Mesothelial cell of epicardium (in vitro differentiated cells): Measurements from ENCODE around the gene ZSCAN5A. TPM values are rescaled to one million over a fixed set of nuclear protein-coding genes. Genes with fewer than 3 reads are reported as not detected.
"Not testable (repeated sequence)": the region's sequence is repeated elsewhere in the genome, so short reads cannot be mapped to it uniquely, and the experiment has no call there.

ENCODE experiments used
- DNase-seq, 2 experiments: peaks; one replicate each; pipeline ENCODE4 v3.0.0; 2021; ENCODE audit warnings: low spot score in 2 of 2; ENCODE audit not compliant: unreplicated experiment in 2 of 2
- H3K27ac Mint-ChIP-seq: 2 replicates; pipeline ENCODE4 v1.8.0; 2021; ENCODE audit warnings: mixed read lengths
- H3K27me3 Mint-ChIP-seq: 2 replicates; pipeline ENCODE4 v1.8.0; 2021; ENCODE audit warnings: low read depth, mixed read lengths
- H3K36me3 Mint-ChIP-seq: 2 replicates; pipeline ENCODE4 v1.8.0; 2021; ENCODE audit warnings: mixed read lengths
- H3K4me1 Mint-ChIP-seq: 2 replicates; pipeline ENCODE4 v1.8.0; 2021; ENCODE audit warnings: mixed read lengths
- H3K4me3 Mint-ChIP-seq: 2 replicates; pipeline ENCODE4 v1.8.0; 2021; ENCODE audit warnings: mild to moderate bottlenecking, moderate library complexity, mixed read lengths
- H3K9me3 Mint-ChIP-seq: 2 replicates; pipeline ENCODE4 v1.8.0; 2021; ENCODE audit warnings: mixed read lengths
- total RNA-seq: library from RNA; stranded (reverse); gene quantifications from 3 replicates; pipeline ENCODE4 v1.2.1, GENCODE V29; 2021
- TF ChIP-seq, protein P1 (sequence below): fragments of 200-600 bp; sonication (generic); IDR thresholded peaks from one replicate; pipeline ENCODE4 v1.5.0; 2021; ENCODE audit warnings: antibody characterized with exemption; ENCODE audit not compliant: unreplicated experiment

ZSCAN5A gene
- total RNA-seq, 1 donor from 2014 or later, result 15.3 TPM

DNA sequence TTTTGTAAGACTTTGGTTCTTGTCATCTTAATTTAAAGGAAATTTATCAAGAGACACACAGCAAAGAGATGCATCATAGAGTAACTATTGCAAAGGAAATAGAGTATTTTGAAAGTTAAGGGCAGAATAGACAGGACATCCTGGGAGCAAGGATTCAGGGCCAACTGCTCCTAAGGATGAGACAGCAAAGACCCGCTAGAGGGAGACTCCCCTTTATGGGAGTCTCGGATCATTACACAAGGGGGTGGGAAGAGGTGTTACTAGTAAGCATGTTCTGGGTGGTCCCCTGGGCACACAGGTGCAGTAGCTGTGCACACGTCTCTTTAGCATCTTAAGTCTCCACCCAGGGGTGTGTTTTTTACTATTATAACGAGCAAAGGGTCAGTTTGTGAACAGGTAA, 102.9 kb downstream of the ZSCAN5A start:
- H3K4me1 Mint-ChIP-seq, result no peaks in the 10 kb centered on the region
- peaks cover 7% of the 10 kb centered on the region for H3K9me3 Mint-ChIP-seq
- H3K27ac Mint-ChIP-seq, result no peak overlapping the region
- no peak for DNase-seq
- TF ChIP-seq, protein P1, sequence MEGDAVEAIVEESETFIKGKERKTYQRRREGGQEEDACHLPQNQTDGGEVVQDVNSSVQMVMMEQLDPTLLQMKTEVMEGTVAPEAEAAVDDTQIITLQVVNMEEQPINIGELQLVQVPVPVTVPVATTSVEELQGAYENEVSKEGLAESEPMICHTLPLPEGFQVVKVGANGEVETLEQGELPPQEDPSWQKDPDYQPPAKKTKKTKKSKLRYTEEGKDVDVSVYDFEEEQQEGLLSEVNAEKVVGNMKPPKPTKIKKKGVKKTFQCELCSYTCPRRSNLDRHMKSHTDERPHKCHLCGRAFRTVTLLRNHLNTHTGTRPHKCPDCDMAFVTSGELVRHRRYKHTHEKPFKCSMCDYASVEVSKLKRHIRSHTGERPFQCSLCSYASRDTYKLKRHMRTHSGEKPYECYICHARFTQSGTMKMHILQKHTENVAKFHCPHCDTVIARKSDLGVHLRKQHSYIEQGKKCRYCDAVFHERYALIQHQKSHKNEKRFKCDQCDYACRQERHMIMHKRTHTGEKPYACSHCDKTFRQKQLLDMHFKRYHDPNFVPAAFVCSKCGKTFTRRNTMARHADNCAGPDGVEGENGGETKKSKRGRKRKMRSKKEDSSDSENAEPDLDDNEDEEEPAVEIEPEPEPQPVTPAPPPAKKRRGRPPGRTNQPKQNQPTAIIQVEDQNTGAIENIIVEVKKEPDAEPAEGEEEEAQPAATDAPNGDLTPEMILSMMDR, result no peak
- no peaks in the 10 kb centered on the region for H3K36me3 Mint-ChIP-seq
- peaks cover 3% of the 10 kb centered on the region for H3K27me3 Mint-ChIP-seq
- H3K4me3 Mint-ChIP-seq, result no peak overlapping the region

DNA sequence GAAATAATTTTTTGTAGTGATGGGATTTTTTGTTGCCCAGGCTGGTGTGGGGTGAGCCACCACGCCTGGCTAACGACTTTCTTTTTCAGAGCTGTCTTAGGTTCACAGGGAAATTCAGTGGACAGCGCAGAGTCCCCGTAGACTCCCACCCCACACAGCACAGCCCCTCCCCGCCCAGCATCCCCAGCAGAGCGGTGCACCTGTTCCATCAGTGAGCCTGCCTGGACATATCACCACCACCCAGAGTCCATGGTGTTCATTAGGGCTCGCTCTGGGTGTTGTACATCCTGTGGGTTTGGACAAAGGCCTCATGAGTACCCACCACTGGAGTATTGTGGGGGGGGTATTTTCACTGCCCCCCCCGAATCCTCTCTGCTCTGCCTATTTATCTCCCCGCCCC, 104.6 kb downstream of the ZSCAN5A start:
- H3K4me1 Mint-ChIP-seq, H3K9me3 Mint-ChIP-seq, H3K27me3 Mint-ChIP-seq, DNase-seq, H3K27ac Mint-ChIP-seq, H3K36me3 Mint-ChIP-seq, H3K4me3 Mint-ChIP-seq: not testable (repeated sequence)

DNA sequence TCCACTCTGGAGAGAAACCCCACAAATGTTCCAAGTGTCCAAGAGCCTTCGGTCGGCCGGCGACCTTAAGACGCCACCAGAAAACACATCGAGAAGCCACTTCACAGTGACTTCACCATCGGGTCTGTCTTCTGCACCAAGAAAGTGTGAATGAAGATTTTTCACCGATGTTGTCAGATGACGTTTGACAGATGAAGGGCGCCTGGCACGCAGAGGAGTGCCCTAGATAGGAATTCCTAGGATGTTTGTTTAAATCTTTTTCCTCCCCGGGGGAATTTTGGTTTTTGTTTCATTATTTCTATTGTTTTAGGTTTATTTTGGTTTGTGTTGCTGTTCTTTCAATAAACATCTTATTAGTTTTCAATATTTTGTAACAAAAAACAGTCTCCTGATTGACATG, 105.5 kb downstream of the ZSCAN5A start:
- H3K4me3 Mint-ChIP-seq, result no peak overlapping the region
- peaks cover 7% of the 10 kb centered on the region for H3K27me3 Mint-ChIP-seq
- H3K27ac Mint-ChIP-seq, result no peak overlapping the region
- DNase-seq, result no peak
- H3K4me1 Mint-ChIP-seq, result no peaks in the 10 kb centered on the region
- H3K9me3 Mint-ChIP-seq, result peaks cover 7% of the 10 kb centered on the region
- no peaks in the 10 kb centered on the region for H3K36me3 Mint-ChIP-seq
- TF ChIP-seq, protein P1, result no peak

DNA sequence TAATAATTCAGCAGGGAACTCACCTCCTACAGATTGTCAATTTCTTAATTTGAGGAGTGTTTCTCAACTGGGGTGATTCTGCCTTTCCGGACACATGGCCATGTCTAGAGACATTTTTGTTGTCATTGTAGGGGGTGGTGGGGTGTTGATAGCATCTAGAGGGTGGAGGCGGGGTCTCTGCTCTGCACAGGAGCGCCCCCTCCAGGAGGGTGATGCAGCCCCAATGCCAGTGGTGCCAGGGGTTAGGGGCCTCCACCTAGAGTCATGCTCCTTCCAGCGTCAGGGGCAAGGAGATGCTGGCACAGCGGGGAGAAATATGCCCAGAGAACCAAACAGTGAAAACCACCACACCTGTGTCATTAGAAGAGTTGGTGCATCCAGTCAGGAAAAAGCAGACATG, 107.1 kb downstream of the ZSCAN5A start:
- not testable (repeated sequence) for H3K4me3 Mint-ChIP-seq, DNase-seq, H3K9me3 Mint-ChIP-seq, H3K27ac Mint-ChIP-seq, H3K36me3 Mint-ChIP-seq, H3K4me1 Mint-ChIP-seq
- peaks cover 12% of the 10 kb centered on the region for H3K27me3 Mint-ChIP-seq

DNA sequence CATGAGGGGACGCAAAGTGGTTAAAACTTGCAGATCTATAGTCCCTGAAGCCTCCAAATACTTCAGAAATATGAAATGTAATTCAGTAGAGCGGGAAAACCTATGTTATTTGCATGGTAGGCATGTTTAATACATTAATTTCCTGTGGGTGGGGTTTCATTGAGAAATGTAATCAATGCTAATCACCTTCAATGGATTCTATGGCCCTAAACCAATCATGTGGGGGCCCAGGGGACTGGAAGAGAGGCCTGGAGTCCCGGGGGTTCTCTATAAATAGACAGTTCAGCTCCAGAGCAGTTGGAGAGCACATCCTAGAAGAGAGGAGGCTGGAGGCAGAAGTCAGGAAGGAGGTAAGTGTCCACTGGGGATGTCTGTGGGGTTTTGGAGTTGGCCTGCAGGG, 112.7 kb downstream of the ZSCAN5A start, which contains the start of gene ZSCAN5C:
TSS of gene ZSCAN5C (plus strand) at position 301 of the 400 bp plus-strand sequence. CDS start 3,641 bp downstream, outside the sequence.
- H3K4me3 Mint-ChIP-seq, result no peak within 1 kb of the TSS
- TF ChIP-seq, protein P1, result no peak
- H3K9me3 Mint-ChIP-seq, result no peaks in the 10 kb centered on the region
- H3K4me1 Mint-ChIP-seq, result no peaks in the 10 kb centered on the region
- DNase-seq, result no peak
- peaks cover 18% of the 10 kb centered on the region for H3K27me3 Mint-ChIP-seq
- no peaks in the 10 kb centered on the region for H3K36me3 Mint-ChIP-seq
- H3K27ac Mint-ChIP-seq, result no peak within 1 kb of the TSS

DNA sequence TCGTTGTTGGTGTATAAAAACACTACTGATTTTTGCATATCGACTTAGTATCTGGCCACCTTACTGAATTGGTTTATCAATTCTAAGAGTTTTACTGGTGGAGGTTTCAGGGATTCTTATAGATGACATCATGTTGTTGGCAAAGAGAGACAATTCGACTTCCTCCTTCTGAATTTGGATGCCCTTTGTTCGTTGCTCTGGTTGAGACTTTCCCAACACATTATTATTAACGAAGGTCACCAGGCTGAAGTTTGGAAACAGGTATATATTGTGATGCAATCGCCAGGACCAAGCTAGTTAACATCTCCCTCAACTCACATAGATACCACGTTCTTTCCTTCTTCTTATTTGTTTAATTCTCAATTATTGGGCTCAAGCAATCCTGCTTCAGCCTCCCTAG, 115.0 kb downstream of the ZSCAN5A start:
- H3K9me3 Mint-ChIP-seq, result no peaks in the 10 kb centered on the region

DNA sequence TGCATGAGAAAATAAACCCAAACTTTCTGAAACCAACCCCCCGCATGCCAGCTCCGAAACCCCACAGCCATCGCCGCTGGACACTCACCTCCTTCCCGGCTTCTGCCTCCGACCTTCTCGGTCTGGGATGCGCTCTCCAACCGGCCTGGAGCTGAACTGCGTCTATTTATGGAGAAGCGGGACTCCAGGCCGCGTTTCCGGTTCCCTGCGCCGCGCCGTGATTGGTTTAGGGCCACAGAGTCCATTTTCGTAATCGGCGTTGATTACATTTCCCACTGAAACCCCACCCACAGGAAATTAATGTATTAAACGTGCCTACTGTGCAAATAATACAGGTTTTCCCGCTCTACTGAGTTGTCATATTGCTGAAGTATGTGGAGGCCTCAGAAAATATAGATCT, 117.0 kb downstream of the ZSCAN5A start, which contains the start of gene ZSCAN5B:
TSS of gene ZSCAN5B (minus strand) at position 138 of the 400 bp plus-strand sequence. CDS start 4,731 bp downstream, outside the sequence.
- not testable (repeated sequence) for H3K4me1 Mint-ChIP-seq, H3K27ac Mint-ChIP-seq, H3K27me3 Mint-ChIP-seq, H3K9me3 Mint-ChIP-seq, H3K36me3 Mint-ChIP-seq, H3K4me3 Mint-ChIP-seq, DNase-seq

More for the DNA sequence above, 115.0 kb downstream of the ZSCAN5A start:
- no peak overlapping the region for H3K4me3 Mint-ChIP-seq
- DNase-seq, result no peak
- no peaks in the 10 kb centered on the region for H3K4me1 Mint-ChIP-seq
- H3K36me3 Mint-ChIP-seq, result no peaks in the 10 kb centered on the region
- TF ChIP-seq, protein P1, result no peak
- no peak overlapping the region for H3K27ac Mint-ChIP-seq
- H3K27me3 Mint-ChIP-seq, result peaks cover 12% of the 10 kb centered on the region
